Measurements from ENCODE around the gene SLC22A1. TPM values are rescaled to one million over a fixed set of nuclear protein-coding genes. Genes with fewer than 3 reads are reported as not detected.
A peak's percentile ranks its signal among the peaks of the same experiment; 100 is the strongest.
"Not testable (repeated sequence)": the region's sequence is repeated elsewhere in the genome, so short reads cannot be mapped to it uniquely, and the experiment has no call there.

The SLC22A1 gene
- total and polyA plus RNA-seq, 4 donors = 0.72 to 2.5 (median 1.3) TPM

GRCh38 chr6:160088069-160088783, 33.4 kb upstream of the SLC22A1 start:
- H3K27me3 ChIP-seq (ENCODE audit: control insufficient read depth in 3 of 3, insufficient read depth in 3 of 3, low read length in 2 of 3) = no peaks in the 10 kb centered on the region
- H3K4me1 ChIP-seq (ENCODE audit: control insufficient read depth in 5 of 5, insufficient read depth in 5 of 5, low read length in 5 of 5) = no peaks in the 10 kb centered on the region
- no peak for ATAC-seq (ENCODE audit: insufficient read depth, low FRiP score)
- H3K9me3 ChIP-seq (ENCODE audit: control insufficient read depth in 4 of 4, insufficient read depth in 3 of 4, low read length in 3 of 4) = no peaks in the 10 kb centered on the region
- H3K9ac ChIP-seq (ENCODE audit: insufficient read depth in 1 of 2, low read length in 2 of 2) = no peak overlapping the region
- H3K4me3 ChIP-seq = no peak overlapping the region
- DNase-seq = peak; percentile 59 to 74 (median 67)
- H3K36me3 ChIP-seq (ENCODE audit: control insufficient read depth in 4 of 4, insufficient read depth in 4 of 4, low read length in 4 of 4) = peaks cover 26 to 72% (median 33%) of the 10 kb centered on the region in 4 donors
- no peak overlapping the region for H3K27ac ChIP-seq (ENCODE audit: low read depth in 1 of 2, low read length in 1 of 2)
- TF ChIP-seq CTCF (IDR thresholded peaks at IDR 0.05; ENCODE audit: control extremely low read depth, extremely low read depth) = no peak
- 74 to 83% methylated on average over 13 of the region's 13 CpGs for WGBS, 2 donors

- H3K9me3 ChIP-seq (ENCODE audit: control insufficient read depth in 4 of 4, insufficient read depth in 3 of 4, low read length in 3 of 4) = no peaks in the 10 kb centered on the region
- no peaks in the 10 kb centered on the region for H3K27me3 ChIP-seq (ENCODE audit: control insufficient read depth in 3 of 3, insufficient read depth in 3 of 3, low read length in 2 of 3)
- TF ChIP-seq CTCF (IDR thresholded peaks at IDR 0.05; ENCODE audit: control extremely low read depth, extremely low read depth) = no peak
- no peak overlapping the region for H3K9ac ChIP-seq (ENCODE audit: insufficient read depth in 1 of 2, low read length in 2 of 2)
- WGBS, 2 donors = 94 to 95% methylated on average over 21 of the region's 21 CpGs
- DNase-seq (no peak), ATAC-seq (ENCODE audit: insufficient read depth, low FRiP score) (no peak)
- H3K27ac ChIP-seq (ENCODE audit: low read depth in 1 of 2, low read length in 1 of 2) = no peak overlapping the region
- H3K4me1 ChIP-seq (ENCODE audit: control insufficient read depth in 5 of 5, insufficient read depth in 5 of 5, low read length in 5 of 5) = no peaks in the 10 kb centered on the region
- H3K36me3 ChIP-seq (ENCODE audit: control insufficient read depth in 4 of 4, insufficient read depth in 4 of 4, low read length in 4 of 4) = peaks cover 26 to 75% (median 35%) of the 10 kb centered on the region in 4 donors
- no peak overlapping the region for H3K4me3 ChIP-seq
Observed at GRCh38 chr6:160088784-160089533, 32.7 kb upstream of the SLC22A1 start.

- no peak overlapping the region for H3K4me3 ChIP-seq
- TF ChIP-seq CTCF (IDR thresholded peaks at IDR 0.05; ENCODE audit: control extremely low read depth, extremely low read depth) = no peak
- no peaks in the 10 kb centered on the region for H3K27me3 ChIP-seq (ENCODE audit: control insufficient read depth in 3 of 3, insufficient read depth in 3 of 3, low read length in 2 of 3)
- no peak overlapping the region for H3K27ac ChIP-seq (ENCODE audit: low read depth in 1 of 2, low read length in 1 of 2)
- no peak overlapping the region for H3K9ac ChIP-seq (ENCODE audit: insufficient read depth in 1 of 2, low read length in 2 of 2)
- no peaks in the 10 kb centered on the region for H3K9me3 ChIP-seq (ENCODE audit: control insufficient read depth in 4 of 4, insufficient read depth in 3 of 4, low read length in 3 of 4)
- DNase-seq (no peak), ATAC-seq (ENCODE audit: insufficient read depth, low FRiP score) (no peak)
- 97 to 98% methylated on average over 7 of the region's 7 CpGs for WGBS, 2 donors
- peaks cover 24 to 75% (median 37%) of the 10 kb centered on the region in 4 donors for H3K36me3 ChIP-seq (ENCODE audit: control insufficient read depth in 4 of 4, insufficient read depth in 4 of 4, low read length in 4 of 4)
- H3K4me1 ChIP-seq (ENCODE audit: control insufficient read depth in 5 of 5, insufficient read depth in 5 of 5, low read length in 5 of 5) = no peaks in the 10 kb centered on the region
Observed at GRCh38 chr6:160089534-160089897, 32.1 kb upstream of the SLC22A1 start.

GRCh38 chr6:160090442-160091239, 31.0 kb upstream of the SLC22A1 start:
- H3K9ac ChIP-seq (ENCODE audit: insufficient read depth in 1 of 2, low read length in 2 of 2); ATAC-seq (ENCODE audit: insufficient read depth, low FRiP score); H3K4me3 ChIP-seq; H3K9me3 ChIP-seq (ENCODE audit: control insufficient read depth in 4 of 4, insufficient read depth in 3 of 4, low read length in 3 of 4); H3K4me1 ChIP-seq (ENCODE audit: control insufficient read depth in 5 of 5, insufficient read depth in 5 of 5, low read length in 5 of 5); H3K27me3 ChIP-seq (ENCODE audit: control insufficient read depth in 3 of 3, insufficient read depth in 3 of 3, low read length in 2 of 3); DNase-seq; H3K27ac ChIP-seq (ENCODE audit: low read depth in 1 of 2, low read length in 1 of 2): not testable (repeated sequence)
- H3K36me3 ChIP-seq (ENCODE audit: control insufficient read depth in 4 of 4, insufficient read depth in 4 of 4, low read length in 4 of 4) = peaks cover 18 to 72% (median 32%) of the 10 kb centered on the region in 4 donors
- 97% methylated on average over 31 to 32 of the region's 32 CpGs for WGBS, 2 donors

- H3K9me3 ChIP-seq (ENCODE audit: control insufficient read depth in 4 of 4, insufficient read depth in 3 of 4, low read length in 3 of 4); H3K27ac ChIP-seq (ENCODE audit: low read depth in 1 of 2, low read length in 1 of 2); H3K4me1 ChIP-seq (ENCODE audit: control insufficient read depth in 5 of 5, insufficient read depth in 5 of 5, low read length in 5 of 5); DNase-seq; H3K4me3 ChIP-seq; ATAC-seq (ENCODE audit: insufficient read depth, low FRiP score); H3K27me3 ChIP-seq (ENCODE audit: control insufficient read depth in 3 of 3, insufficient read depth in 3 of 3, low read length in 2 of 3); H3K9ac ChIP-seq (ENCODE audit: insufficient read depth in 1 of 2, low read length in 2 of 2): not testable (repeated sequence)
- 95 to 96% methylated on average over 6 of the region's 6 CpGs for WGBS, 2 donors
- peaks cover 25 to 70% (median 33%) of the 10 kb centered on the region in 4 donors for H3K36me3 ChIP-seq (ENCODE audit: control insufficient read depth in 4 of 4, insufficient read depth in 4 of 4, low read length in 4 of 4)
Observed at GRCh38 chr6:160092176-160092575, 29.4 kb upstream of the SLC22A1 start.
